ENCODE measurements around the gene ETFRF1.

ETFRF1 gene

GRCh38 chr12:25189656-25190055 is 5.4 kb upstream of the ETFRF1 start:
- no peak for TF ChIP-seq CTCF (conservative IDR thresholded peaks at IDR 0.05; ENCODE audit: low read depth, low read length)
- no peak overlapping the region for H3K4me3 ChIP-seq (ENCODE audit: low read depth, low read length)
- peak; percentile 14 for DNase-seq (ENCODE audit: low read depth)

GRCh38 chr12:25190793-25191192 is 4.2 kb upstream of the ETFRF1 start:
- no peak overlapping the region for H3K4me3 ChIP-seq (ENCODE audit: low read depth, low read length)
- TF ChIP-seq CTCF (conservative IDR thresholded peaks at IDR 0.05; ENCODE audit: low read depth, low read length) = no peak
- no peak for DNase-seq (ENCODE audit: low read depth)

GRCh38 chr12:25194214-25194613 is 823 bp upstream of the ETFRF1 start:
- H3K4me3 ChIP-seq (ENCODE audit: low read depth, low read length) = no peak overlapping the region
- DNase-seq (ENCODE audit: low read depth) = no peak
- no peak for TF ChIP-seq CTCF (conservative IDR thresholded peaks at IDR 0.05; ENCODE audit: low read depth, low read length)

GRCh38 chr12:25194722-25195055 is 348 bp upstream of the ETFRF1 start:
- no peak for TF ChIP-seq CTCF (conservative IDR thresholded peaks at IDR 0.05; ENCODE audit: low read depth, low read length)
- H3K4me3 ChIP-seq (ENCODE audit: low read depth, low read length) = peak overlapping the region; percentile 62
- DNase-seq (ENCODE audit: low read depth) = no peak

GRCh38 chr12:25197608-25198007 is 2.6 kb downstream of the ETFRF1 start:
- TF ChIP-seq CTCF (conservative IDR thresholded peaks at IDR 0.05; ENCODE audit: low read depth, low read length) = no peak
- no peak overlapping the region for H3K4me3 ChIP-seq (ENCODE audit: low read depth, low read length)
- DNase-seq (ENCODE audit: low read depth) = no peak

GRCh38 chr12:25200703-25201102 is 5.7 kb downstream of the ETFRF1 start:
- no peak overlapping the region for H3K4me3 ChIP-seq (ENCODE audit: low read depth, low read length)
- no peak for TF ChIP-seq CTCF (conservative IDR thresholded peaks at IDR 0.05; ENCODE audit: low read depth, low read length)
- DNase-seq (ENCODE audit: low read depth) = peak; percentile 37

GRCh38 chr12:25202137-25202536 is 7.1 kb downstream of the ETFRF1 start:
- DNase-seq (ENCODE audit: low read depth) = no peak
- no peak overlapping the region for H3K4me3 ChIP-seq (ENCODE audit: low read depth, low read length)
- TF ChIP-seq CTCF (conservative IDR thresholded peaks at IDR 0.05; ENCODE audit: low read depth, low read length) = no peak
